B cell (primary cell): Measurements from ENCODE around the gene PHF21B. TPM values are rescaled to one million over a fixed set of nuclear protein-coding genes. Genes with fewer than 3 reads are reported as not detected.

Source experiments
- ATAC-seq: fragments of 200-7000 bp; cut with Tn5 transposase; one replicate; pipeline ENCODE4 v1.10.0; 2021; ENCODE audit warnings: low read depth, mild to moderate bottlenecking, moderate number of reproducible peaks, moderate library complexity
- CTCF ChIA-PET: fragments of 350-600 bp; sonication (Branson Sonifier 250); formaldehyde crosslinking; loops from one replicate; lab custom pipeline; 2021; ENCODE audit warnings: antibody characterized with exemption, inconsistent platforms; lab: Charles Lee
- POLR2A ChIA-PET: fragments of 350-600 bp; sonication (Branson Sonifier 250); formaldehyde crosslinking; loops from one replicate; lab custom pipeline; 2021; ENCODE audit warnings: antibody characterized with exemption; lab: Charles Lee
- DNase-seq: peaks from one replicate; pipeline ENCODE4 v3.0.0; 2013
- H2AFZ ChIP-seq: 2 replicates; pipeline ENCODE4 v1.6.1; 2012; ENCODE audit warnings: mild to moderate bottlenecking, low read depth, low read length; ENCODE audit not compliant: insufficient read depth, poor library complexity, severe bottlenecking
- H3K27ac ChIP-seq, 2 donors: 1 replicate in 1 of 2; 2 replicates in 1 of 2; pipeline ENCODE4 v1.5.1; 2012 to 2013; ENCODE audit warnings: low read length in 2 of 2, mild to moderate bottlenecking in 2 of 2, moderate library complexity in 1 of 2
- H3K27me3 ChIP-seq, 4 experiments: fragments of 200-600 bp in 1 of 4; sonication (generic) in 1 of 4; replicated peaks in 1 of 4; 1 replicate in 2 of 4; 2 replicates in 2 of 4; pipeline versions ENCODE4 v1.6.1 to v1.7.0; 2013 to 2016; ENCODE audit warnings: low read length in 3 of 4, mild to moderate bottlenecking in 2 of 4, mixed read lengths in 1 of 4, moderate library complexity in 1 of 4; ENCODE audit not compliant: insufficient read depth in 4 of 4, control insufficient read depth in 3 of 4; ENCODE audit errors: control extremely low read depth in 1 of 4
- H3K36me3 ChIP-seq, 2 experiments: replicated peaks in 1 of 2; 1 replicate in 1 of 2; 2 replicates in 1 of 2; pipeline versions ENCODE4 v1.6.1 to v1.7.1; 2013; ENCODE audit warnings: low read length in 1 of 2; ENCODE audit not compliant: insufficient read depth in 2 of 2, control insufficient read depth in 1 of 2; ENCODE audit errors: control extremely low read depth in 1 of 2, extremely low read depth in 1 of 2
- H3K4me1 ChIP-seq, 2 donors: fragments of 200-600 bp in 1 of 2; sonication (generic) in 1 of 2; 1 replicate in 1 of 2; 2 replicates in 1 of 2; pipeline versions ENCODE4 v1.5.1 to v1.6.1; 2013 to 2017; ENCODE audit warnings: low read length in 2 of 2; ENCODE audit not compliant: control insufficient read depth in 2 of 2, insufficient read depth in 2 of 2
- H3K4me2 ChIP-seq: replicated peaks from 2 replicates; pipeline ENCODE3; 2012; ENCODE audit warnings: mild to moderate bottlenecking, low read depth, low read length; ENCODE audit not compliant: poor library complexity, severe bottlenecking
- H3K4me3 ChIP-seq, 5 experiments: fragments of 200-600 bp in 1 of 5; sonication (generic) in 1 of 5; 1 replicate in 3 of 5; 2 replicates in 2 of 5; pipeline versions ENCODE4 v1.5.1 to v1.7.0; 2011 to 2016; ENCODE audit warnings: low read length in 4 of 5, mild to moderate bottlenecking in 4 of 5, low read depth in 2 of 5, control low read depth in 1 of 5, moderate library complexity in 1 of 5; ENCODE audit not compliant: insufficient read depth in 1 of 5; ENCODE audit errors: control extremely low read depth in 1 of 5, extremely low read depth in 1 of 5
- H3K79me2 ChIP-seq: fragments of 200-600 bp; sonication (generic); one replicate; pipeline ENCODE4 v1.6.0; 2016; ENCODE audit warnings: low read length; ENCODE audit not compliant: control insufficient read depth, insufficient read depth
- H3K9ac ChIP-seq: fragments of 200-600 bp; sonication (generic); 2 replicates; pipeline ENCODE4 v1.6.1; 2017; ENCODE audit warnings: mild to moderate bottlenecking, low read length, moderate library complexity
- H3K9me3 ChIP-seq, 3 donors: one replicate each; pipeline versions ENCODE4 v1.6.1 to v1.7.1; 2013; ENCODE audit warnings: low read length in 2 of 3; ENCODE audit not compliant: control insufficient read depth in 2 of 3, insufficient read depth in 1 of 3; ENCODE audit errors: control extremely low read depth in 1 of 3
- H4K20me1 ChIP-seq: 2 replicates; pipeline ENCODE4 v1.6.0; 2012; ENCODE audit warnings: mild to moderate bottlenecking, low read length; ENCODE audit not compliant: insufficient read depth, control insufficient read depth, poor library complexity, severe bottlenecking
- H3K27ac Mint-ChIP-seq: one replicate; pipeline ENCODE4 v1.8.0; 2021; ENCODE audit warnings: mixed read lengths
- H3K27me3 Mint-ChIP-seq: one replicate; pipeline ENCODE4 v1.8.0; 2021; ENCODE audit warnings: mixed read lengths
- H3K4me1 Mint-ChIP-seq: one replicate; pipeline ENCODE4 v1.8.0; 2021; ENCODE audit warnings: mixed read lengths
- H3K4me3 Mint-ChIP-seq: one replicate; pipeline ENCODE4 v1.8.0; 2021; ENCODE audit warnings: mixed read lengths
- H3K9me3 Mint-ChIP-seq: one replicate; pipeline ENCODE4 v1.8.0; 2022; ENCODE audit warnings: mixed read lengths; ENCODE audit not compliant: insufficient read depth
- CTCF ChIP-seq: fragments of 200-600 bp; IDR thresholded peaks from one replicate; pipeline ENCODE4 v1.8.0; 2022; ENCODE audit warnings: antibody characterized with exemption, mild to moderate bottlenecking
- EZH2 ChIP-seq: IDR thresholded peaks from 2 replicates; pipeline ENCODE4 v1.6.1; 2012; ENCODE audit warnings: borderline replicate concordance, low read depth, mild to moderate bottlenecking, moderate library complexity, low read length; ENCODE audit not compliant: insufficient read depth, poor library complexity, severe bottlenecking
- WGBS: methylation state at CpG from one replicate; pipeline ENCODE4 v1.1.5; 2013; ENCODE audit warnings: missing lambda C conversion rate; ENCODE audit not compliant: insufficient coverage; 5-methylcytosine and 5-hydroxymethylcytosine counted together
- intact Hi-C: fragments of 100-400 bp; cut with micrococcal nuclease; formaldehyde crosslinking; loops from one replicate; pipeline ENCODE4 v1.10.0; 2022
- polyA plus RNA-seq: library from polyadenylated mRNA; depleted of rRNA; stranded (reverse); fragments of >200 nt; gene quantifications from 2 replicates; pipeline ENCODE4 v1.2.3, GENCODE V29; 2012
- total RNA-seq, 2 donors: library from RNA; stranded (reverse); fragments of 120-200 nt in 1 of 2; gene quantifications; 1 replicate in 1 of 2; 2 replicates in 1 of 2; pipeline versions ENCODE4 v1.2.3 to v1.2.4, GENCODE V29; 2013 to 2022

The PHF21B gene
- total and polyA plus RNA-seq, 2 donors (not counting 1 experiment from before 2014, with no cell fraction given) = not detected

DNA sequence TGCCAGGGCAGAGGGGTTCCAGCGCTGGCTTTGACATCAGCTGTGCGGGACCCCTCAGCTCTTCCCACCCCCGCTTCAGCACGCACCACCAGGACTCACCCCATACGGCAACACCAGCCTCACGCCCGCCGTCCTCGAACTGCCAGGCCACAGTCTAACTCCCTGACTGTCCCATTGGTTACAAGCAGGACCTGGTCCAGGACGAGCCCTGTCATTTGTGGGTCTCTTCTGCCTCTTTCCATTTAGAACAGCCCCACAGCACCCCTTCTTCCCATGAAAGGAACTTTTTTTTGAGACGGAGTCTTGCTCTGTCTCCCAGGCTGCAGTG, 81.7 kb downstream of the PHF21B start:
- CTCF ChIA-PET = no interaction called here
- no peaks in the 10 kb centered on the region for H3K36me3 ChIP-seq

GRCh38 chr22:44927463-44928135, 82.2 kb downstream of the PHF21B start:
- Histone ChIP-seq H3K4me2 (no peak overlapping the region), H3K4me1 (no peaks in the 10 kb centered on the region), H4K20me1 (no peaks in the 10 kb centered on the region), H3K27me3 (no peaks in the 10 kb centered on the region), H3K4me3 (no peak overlapping the region), H3K9ac (no peak overlapping the region), H3K27ac (no peak overlapping the region), H2AFZ (no peak overlapping the region), H3K79me2 (no peaks in the 10 kb centered on the region), H3K36me3 (no peaks in the 10 kb centered on the region), H3K9me3 (peaks cover 0 to 8% (median 0%) of the 10 kb centered on the region in 3 donors)
- CTCF ChIA-PET = no interaction called here
- 77% methylated on average over 15 of the region's 18 CpGs for WGBS
- no peak for TF ChIP-seq EZH2
- no peak for TF ChIP-seq CTCF
- POLR2A ChIA-PET = no interaction called here
- no peaks in the 10 kb centered on the region for H3K9me3 Mint-ChIP-seq
- H3K4me3 Mint-ChIP-seq = no peak overlapping the region
- intact Hi-C loops = no loop called here
- no peak overlapping the region for H3K27ac Mint-ChIP-seq
- H3K4me1 Mint-ChIP-seq = no peaks in the 10 kb centered on the region
- no peaks in the 10 kb centered on the region for H3K27me3 Mint-ChIP-seq
- DNase-seq = no peak
- no peak for ATAC-seq

More for the DNA sequence above, 81.7 kb downstream of the PHF21B start:
- H3K27me3 Mint-ChIP-seq = no peaks in the 10 kb centered on the region
- Histone ChIP-seq H3K9me3 (peaks cover 0 to 8% (median 0%) of the 10 kb centered on the region in 3 donors), H3K4me1 (no peaks in the 10 kb centered on the region), H3K27ac (no peak overlapping the region), H3K4me2 (no peak overlapping the region), H4K20me1 (no peaks in the 10 kb centered on the region), H2AFZ (no peak overlapping the region), H3K4me3 (no peak overlapping the region), H3K9ac (no peak overlapping the region), H3K27me3 (no peaks in the 10 kb centered on the region), H3K79me2 (no peaks in the 10 kb centered on the region)
- TF ChIP-seq EZH2 (no peak), CTCF (no peak)
- H3K4me1 Mint-ChIP-seq = no peaks in the 10 kb centered on the region
- no peak overlapping the region for H3K4me3 Mint-ChIP-seq
- 91% methylated on average over 11 of the region's 11 CpGs for WGBS
- ATAC-seq (no peak), DNase-seq (no peak)
- POLR2A ChIA-PET = no interaction called here
- H3K27ac Mint-ChIP-seq = no peak overlapping the region
- no peaks in the 10 kb centered on the region for H3K9me3 Mint-ChIP-seq
- intact Hi-C loops = no loop called here
